ENCODE measurements around the gene CLK4.

DNA sequence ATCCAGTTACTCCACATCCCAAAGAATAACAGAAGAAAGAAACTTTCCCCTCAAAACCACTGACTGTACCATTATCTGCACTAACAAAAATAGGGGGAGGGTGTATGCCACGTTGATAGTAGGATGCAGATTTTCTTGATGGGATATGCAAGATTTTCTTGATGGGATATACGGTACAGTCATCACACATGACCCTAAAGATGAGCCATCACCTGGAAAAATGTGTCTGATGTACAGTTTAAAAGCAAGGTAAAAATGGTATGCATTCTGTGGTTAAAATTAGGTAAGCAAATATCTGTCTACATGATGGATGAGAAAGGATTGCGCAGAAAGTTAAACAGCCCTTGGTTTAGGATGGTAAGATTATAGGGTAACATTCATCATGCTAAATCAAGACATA is 45.2 kb downstream of the CLK4 start:
- TF ChIP-seq, protein P1, sequence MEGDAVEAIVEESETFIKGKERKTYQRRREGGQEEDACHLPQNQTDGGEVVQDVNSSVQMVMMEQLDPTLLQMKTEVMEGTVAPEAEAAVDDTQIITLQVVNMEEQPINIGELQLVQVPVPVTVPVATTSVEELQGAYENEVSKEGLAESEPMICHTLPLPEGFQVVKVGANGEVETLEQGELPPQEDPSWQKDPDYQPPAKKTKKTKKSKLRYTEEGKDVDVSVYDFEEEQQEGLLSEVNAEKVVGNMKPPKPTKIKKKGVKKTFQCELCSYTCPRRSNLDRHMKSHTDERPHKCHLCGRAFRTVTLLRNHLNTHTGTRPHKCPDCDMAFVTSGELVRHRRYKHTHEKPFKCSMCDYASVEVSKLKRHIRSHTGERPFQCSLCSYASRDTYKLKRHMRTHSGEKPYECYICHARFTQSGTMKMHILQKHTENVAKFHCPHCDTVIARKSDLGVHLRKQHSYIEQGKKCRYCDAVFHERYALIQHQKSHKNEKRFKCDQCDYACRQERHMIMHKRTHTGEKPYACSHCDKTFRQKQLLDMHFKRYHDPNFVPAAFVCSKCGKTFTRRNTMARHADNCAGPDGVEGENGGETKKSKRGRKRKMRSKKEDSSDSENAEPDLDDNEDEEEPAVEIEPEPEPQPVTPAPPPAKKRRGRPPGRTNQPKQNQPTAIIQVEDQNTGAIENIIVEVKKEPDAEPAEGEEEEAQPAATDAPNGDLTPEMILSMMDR (IDR thresholded peaks at IDR 0.05): no peak
- no peak for TF ChIP-seq POLR2A (IDR thresholded peaks at IDR 0.05)
